ENCODE results near the gene RAET1E. TPM values are rescaled to one million over a fixed set of nuclear protein-coding genes. Genes with fewer than 3 reads are reported as not detected.
A peak's percentile ranks its signal among the peaks of the same experiment; 100 is the strongest.
"Not testable (repeated sequence)": the region's sequence is repeated elsewhere in the genome, so short reads cannot be mapped to it uniquely, and the experiment has no call there.

RAET1E gene
- total and polyA plus RNA-seq, 8 donors = 0.19 to 2.6 TPM; not detected in 6

DNA sequence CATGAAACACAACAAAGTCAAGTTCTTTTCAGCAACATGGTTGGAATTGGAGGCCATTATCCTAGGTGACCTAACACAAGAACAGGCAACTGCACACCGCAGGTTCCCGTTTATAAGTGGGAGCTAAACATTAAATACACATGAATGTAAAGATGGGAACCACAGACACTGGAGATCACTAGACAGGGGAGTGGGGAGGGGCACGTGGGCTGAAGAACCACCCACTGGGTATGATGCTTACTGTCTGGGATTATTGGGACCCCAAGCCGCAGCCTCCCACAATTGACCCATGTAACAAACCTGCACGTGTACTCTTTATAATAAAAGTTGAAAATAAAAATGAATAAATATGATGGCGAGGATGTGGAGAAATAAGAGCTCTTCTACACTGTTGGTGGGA is 33.6 kb upstream of the RAET1E start:
- intact Hi-C loops (cut with DNase I; ENCODE audit: low total_unique reads) = no loop called here
- DNase-seq = no peak
- peaks cover 0 to 2% (median 0%) of the 10 kb centered on the region in 4 donors for H3K4me1 ChIP-seq
- no peaks in the 10 kb centered on the region for H3K36me3 ChIP-seq
- 64 to 72% (median 68%) methylated on average over 6 of the region's 6 CpGs for whole genome bisulfite sequencing, 5 donors
- H3K4me3 ChIP-seq = no peak overlapping the region
- no peak overlapping the region for H3K27ac ChIP-seq
- TF ChIP-seq, protein P1, sequence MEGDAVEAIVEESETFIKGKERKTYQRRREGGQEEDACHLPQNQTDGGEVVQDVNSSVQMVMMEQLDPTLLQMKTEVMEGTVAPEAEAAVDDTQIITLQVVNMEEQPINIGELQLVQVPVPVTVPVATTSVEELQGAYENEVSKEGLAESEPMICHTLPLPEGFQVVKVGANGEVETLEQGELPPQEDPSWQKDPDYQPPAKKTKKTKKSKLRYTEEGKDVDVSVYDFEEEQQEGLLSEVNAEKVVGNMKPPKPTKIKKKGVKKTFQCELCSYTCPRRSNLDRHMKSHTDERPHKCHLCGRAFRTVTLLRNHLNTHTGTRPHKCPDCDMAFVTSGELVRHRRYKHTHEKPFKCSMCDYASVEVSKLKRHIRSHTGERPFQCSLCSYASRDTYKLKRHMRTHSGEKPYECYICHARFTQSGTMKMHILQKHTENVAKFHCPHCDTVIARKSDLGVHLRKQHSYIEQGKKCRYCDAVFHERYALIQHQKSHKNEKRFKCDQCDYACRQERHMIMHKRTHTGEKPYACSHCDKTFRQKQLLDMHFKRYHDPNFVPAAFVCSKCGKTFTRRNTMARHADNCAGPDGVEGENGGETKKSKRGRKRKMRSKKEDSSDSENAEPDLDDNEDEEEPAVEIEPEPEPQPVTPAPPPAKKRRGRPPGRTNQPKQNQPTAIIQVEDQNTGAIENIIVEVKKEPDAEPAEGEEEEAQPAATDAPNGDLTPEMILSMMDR (IDR thresholded peaks at IDR 0.05) = no peak
- no peak for TF ChIP-seq POLR2AphosphoS5 (IDR thresholded peaks at IDR 0.05)
- no peak for TF ChIP-seq POLR2A (IDR thresholded peaks at IDR 0.05)
- no peak for TF ChIP-seq EP300 (IDR thresholded peaks at IDR 0.05)
- no peaks in the 10 kb centered on the region for H3K9me3 ChIP-seq
- peaks cover 0 to 94% (median 41%) of the 10 kb centered on the region in 3 donors for H3K27me3 ChIP-seq

DNA sequence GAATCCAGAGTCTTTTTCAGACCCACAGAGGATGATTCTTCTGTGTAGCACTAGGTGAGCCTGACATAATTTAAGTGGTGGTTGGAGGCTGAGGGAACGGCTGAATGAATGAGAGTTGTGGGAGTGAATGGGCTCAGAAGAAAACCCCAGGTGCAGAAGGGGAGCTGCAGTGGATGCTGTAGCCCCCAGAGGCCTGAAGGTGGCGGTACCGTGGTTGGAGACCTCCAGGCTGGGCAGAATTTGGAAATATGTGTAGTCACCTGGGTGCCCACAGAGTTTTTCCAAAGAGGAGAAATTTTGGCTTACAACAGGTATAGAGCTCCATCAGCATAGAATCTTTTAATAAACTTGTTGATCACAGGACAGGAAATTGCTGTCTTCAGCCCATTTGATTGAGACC is 31.5 kb upstream of the RAET1E start:
- TF ChIP-seq POLR2A (IDR thresholded peaks at IDR 0.05) = no peak
- TF ChIP-seq EP300 (IDR thresholded peaks at IDR 0.05) = no peak
- TF ChIP-seq POLR2AphosphoS5 (IDR thresholded peaks at IDR 0.05) = no peak
- TF ChIP-seq, protein P1 (IDR thresholded peaks at IDR 0.05) = no peak
- no peak for DNase-seq
- no peaks in the 10 kb centered on the region for H3K9me3 ChIP-seq
- H3K4me1 ChIP-seq = peaks cover 7 to 17% (median 14%) of the 10 kb centered on the region in 4 donors
- no peaks in the 10 kb centered on the region for H3K36me3 ChIP-seq
- no peak overlapping the region for H3K27ac ChIP-seq
- H3K4me3 ChIP-seq = no peak overlapping the region
- intact Hi-C loops (cut with DNase I; ENCODE audit: low total_unique reads) = loop anchor here (5.0 kb wide), 1 partner anchor 92 kb away; no protein-coding TSS in a partner anchor
- H3K27me3 ChIP-seq = peaks cover 0 to 87% (median 22%) of the 10 kb centered on the region in 3 donors
- WGBS, 5 donors = 8 to 22% (median 11%) methylated on average over 3 of the region's 3 CpGs

DNA sequence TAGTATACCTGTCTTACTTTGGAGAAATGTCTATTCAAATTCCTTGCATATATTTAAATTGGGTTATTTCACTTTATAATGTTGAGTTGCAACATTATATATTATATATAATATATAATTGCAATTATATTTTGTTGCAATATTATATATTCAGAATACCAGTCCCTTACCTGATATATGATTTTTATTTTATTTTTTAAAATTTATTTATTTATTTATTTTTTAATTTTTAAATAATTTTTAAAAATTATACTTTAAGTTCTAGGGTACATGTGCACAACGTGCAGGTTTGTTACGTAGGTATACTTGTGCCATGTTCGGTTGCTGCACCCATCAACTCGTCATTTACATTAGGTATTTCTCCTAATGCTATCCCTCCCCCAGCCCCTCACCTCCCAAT is 29.1 kb upstream of the RAET1E start:
- 85 to 90% (median 87%) methylated on average over 4 of the region's 4 CpGs for WGBS, 5 donors
- not testable (repeated sequence) for DNase-seq, H3K27ac ChIP-seq, H3K9me3 ChIP-seq, H3K36me3 ChIP-seq, H3K4me3 ChIP-seq
- intact Hi-C loops (cut with DNase I; ENCODE audit: low total_unique reads) = loop anchor here (5.0 kb wide), 1 partner anchor 90 kb away; no protein-coding TSS in a partner anchor
- peaks cover 0 to 86% (median 20%) of the 10 kb centered on the region in 3 donors for H3K27me3 ChIP-seq
- peaks cover 14 to 32% (median 29%) of the 10 kb centered on the region in 4 donors for H3K4me1 ChIP-seq

DNA sequence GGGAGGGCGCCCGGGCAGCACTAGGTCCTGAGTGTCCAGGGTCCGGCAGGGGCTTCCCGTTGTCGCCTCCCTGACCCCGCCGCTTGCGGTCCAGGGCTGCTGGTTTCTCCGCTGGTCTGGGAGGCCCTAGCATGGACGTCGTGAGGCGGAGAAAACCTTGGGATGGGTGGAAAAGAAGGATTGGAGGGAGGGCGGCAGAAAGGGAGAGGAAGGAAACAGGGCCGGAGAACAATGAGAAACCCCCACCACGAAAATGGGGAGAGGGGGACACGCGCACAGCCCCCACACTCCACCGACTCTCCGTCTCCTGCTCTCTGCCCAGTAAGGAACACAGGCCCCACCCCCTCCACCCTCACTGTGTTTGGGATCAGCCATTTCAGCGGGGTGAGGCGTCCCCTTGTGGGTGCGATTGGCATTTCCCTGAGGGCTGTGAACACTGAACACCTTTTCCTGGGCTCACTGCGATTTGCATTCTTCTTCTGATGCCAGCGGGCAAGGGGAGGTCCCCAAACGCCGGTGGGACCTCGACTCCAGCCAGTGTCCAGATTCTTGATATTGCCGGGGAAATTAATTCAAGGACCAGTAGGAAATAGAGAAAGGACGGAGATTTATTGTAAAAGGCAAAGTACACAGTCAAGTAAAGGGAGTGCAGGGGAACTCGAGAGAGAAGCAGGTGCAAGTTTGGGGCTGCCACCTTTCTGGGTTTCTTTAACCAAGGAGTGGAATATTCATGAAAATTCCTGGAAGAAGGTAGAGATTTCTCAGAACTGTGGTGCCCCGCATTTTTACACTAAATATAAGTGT is 28.3 kb upstream of the RAET1E start:
- Histone ChIP-seq H3K4me3 (peak overlapping the region; percentile 44 to 60 (median 53)), H3K9me3 (no peaks in the 10 kb centered on the region), H3K4me1 (peaks cover 14 to 32% (median 29%) of the 10 kb centered on the region in 4 donors), H3K27me3 (peaks cover 0 to 81% (median 20%) of the 10 kb centered on the region in 3 donors), H3K36me3 (no peaks in the 10 kb centered on the region), H3K27ac (peak overlapping the region in 3 of 5 donors; percentile 38 to 45 (median 39))
- 2 to 4% (median 3%) methylated on average over 19 to 31 of the region's 31 CpGs for WGBS, 5 donors
- TF ChIP-seq, protein P1 (IDR thresholded peaks at IDR 0.05) = peak in 5 of 7 experiments; percentile 93 to 99 (median 95)
- TF ChIP-seq POLR2AphosphoS5 (IDR thresholded peaks at IDR 0.05) (peak in 1 of 3 donors; percentile 17), POLR2A (IDR thresholded peaks at IDR 0.05) (no peak), EP300 (IDR thresholded peaks at IDR 0.05) (no peak)
- intact Hi-C loops (cut with DNase I; ENCODE audit: low total_unique reads) = loop anchor here (5.0 kb wide), 1 partner anchor 89 kb away; no protein-coding TSS in a partner anchor
- peak; percentile 92 to 93 for DNase-seq
